HG03460 (cell line): Measurements from ENCODE around the gene PSMB1.
"Not testable (repeated sequence)": the region's sequence is repeated elsewhere in the genome, so short reads cannot be mapped to it uniquely, and the experiment has no call there.

ENCODE experiments used
- ATAC-seq: cut with Tn5 transposase; IDR thresholded peaks from one replicate; pipeline ENCODE4 v1.9.1; 2021; ENCODE audit not compliant: unreplicated experiment

The PSMB1 gene

DNA sequence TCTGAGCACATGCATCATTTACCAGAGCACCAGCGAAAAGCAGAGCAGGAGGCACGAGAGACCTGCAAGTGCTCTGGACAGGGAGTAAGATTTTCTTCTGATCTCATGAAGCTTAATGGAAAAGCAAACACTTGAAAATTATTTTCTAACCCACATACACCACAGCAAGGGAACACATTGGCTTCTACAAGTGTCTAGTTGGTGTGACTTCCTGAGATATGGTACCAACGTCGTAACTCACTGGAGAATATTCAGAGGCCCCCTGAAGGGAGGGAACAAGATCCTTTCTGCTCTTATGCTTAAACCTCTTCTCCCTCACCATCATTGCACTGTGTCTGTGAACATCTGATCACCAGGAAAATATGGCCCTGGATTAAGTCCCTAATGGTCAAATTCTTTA, 48.6 kb downstream of the PSMB1 start:
- ATAC-seq = no peak

GRCh38 chr6:170503414-170503761, 49.7 kb downstream of the PSMB1 start:
- ATAC-seq = no peak

DNA sequence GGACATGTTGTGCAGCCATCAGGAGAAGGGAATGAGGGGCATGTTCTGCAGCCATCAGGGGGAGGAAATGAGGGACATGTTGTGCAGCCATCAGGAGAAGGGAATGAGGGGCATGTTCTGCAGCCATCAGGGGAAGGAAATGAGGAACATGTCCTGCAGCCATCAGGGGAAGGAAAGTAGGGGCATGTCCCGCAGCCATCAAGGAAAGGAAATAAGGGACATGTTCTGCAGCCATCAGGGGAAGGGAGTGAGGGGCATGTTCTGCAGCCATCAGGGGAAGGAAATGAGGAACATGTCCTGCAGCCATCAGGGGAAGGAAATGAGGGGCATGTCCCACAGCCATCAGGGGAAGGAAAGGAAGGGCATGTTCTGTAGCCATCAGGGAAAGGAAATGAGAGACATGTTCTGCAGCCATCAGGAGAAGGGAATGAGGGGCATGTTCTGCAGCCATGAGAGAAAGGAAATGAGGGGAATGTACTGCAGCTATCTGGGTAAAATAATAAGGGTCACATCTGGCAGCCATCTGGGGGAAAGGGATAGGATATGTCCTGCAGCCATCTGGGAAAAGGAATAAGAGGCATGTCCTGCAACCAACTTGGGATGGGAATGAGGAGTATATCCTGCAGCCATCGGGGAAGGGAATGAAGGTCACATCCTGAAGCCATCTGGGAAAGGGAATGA, 50.2 kb downstream of the PSMB1 start:
- ATAC-seq = not testable (repeated sequence)

- ATAC-seq = not testable (repeated sequence)
Observed at GRCh38 chr6:170502268-170502667, 50.8 kb downstream of the PSMB1 start.

GRCh38 chr6:170500955-170501590, 52.0 kb downstream of the PSMB1 start:
- no peak for ATAC-seq

DNA sequence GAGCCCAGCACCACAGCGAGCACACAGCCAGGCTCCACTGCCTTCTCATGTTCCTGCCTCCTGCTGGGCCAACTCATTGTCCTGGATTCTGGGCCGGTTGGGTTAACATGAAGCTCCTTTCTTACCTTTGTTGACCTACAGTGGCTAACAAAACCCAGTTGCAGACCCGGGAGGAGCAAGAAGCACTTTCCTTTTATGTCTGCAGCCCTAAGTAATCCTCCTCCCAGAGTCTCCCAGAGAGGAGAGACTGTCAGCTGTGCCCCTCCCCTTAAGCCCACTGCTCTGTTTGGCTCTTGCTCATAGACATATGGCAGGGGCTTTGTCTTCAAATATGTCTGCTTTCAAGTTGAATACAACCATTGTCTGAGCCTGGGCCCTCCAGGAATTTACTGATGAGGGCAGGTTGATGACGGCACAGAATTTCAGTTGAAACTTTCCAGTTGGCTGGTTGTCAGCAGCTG, 55.2 kb downstream of the PSMB1 start:
- no peak for ATAC-seq

GRCh38 chr6:170493354-170493753, 59.8 kb downstream of the PSMB1 start:
- no peak for ATAC-seq

DNA sequence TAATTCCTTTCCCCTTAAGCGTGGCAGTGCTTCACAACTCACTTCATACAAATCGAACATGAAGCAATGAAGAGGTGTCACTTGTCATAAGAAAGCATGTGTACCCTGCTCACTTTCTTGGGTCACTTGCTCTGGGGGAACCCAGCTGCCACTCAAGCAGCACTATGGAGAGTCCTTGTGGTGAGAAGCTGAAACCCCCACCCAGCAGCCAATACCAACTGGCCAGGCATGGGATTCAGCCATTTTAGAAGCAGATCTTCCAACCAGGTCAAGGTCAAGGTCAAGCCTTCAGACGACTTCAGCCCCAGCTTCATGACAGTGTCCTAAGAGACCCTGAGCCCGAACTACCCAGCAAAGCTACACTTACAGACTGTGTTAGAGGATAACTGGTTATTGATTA, 62.8 kb downstream of the PSMB1 start:
- ATAC-seq = no peak

DNA sequence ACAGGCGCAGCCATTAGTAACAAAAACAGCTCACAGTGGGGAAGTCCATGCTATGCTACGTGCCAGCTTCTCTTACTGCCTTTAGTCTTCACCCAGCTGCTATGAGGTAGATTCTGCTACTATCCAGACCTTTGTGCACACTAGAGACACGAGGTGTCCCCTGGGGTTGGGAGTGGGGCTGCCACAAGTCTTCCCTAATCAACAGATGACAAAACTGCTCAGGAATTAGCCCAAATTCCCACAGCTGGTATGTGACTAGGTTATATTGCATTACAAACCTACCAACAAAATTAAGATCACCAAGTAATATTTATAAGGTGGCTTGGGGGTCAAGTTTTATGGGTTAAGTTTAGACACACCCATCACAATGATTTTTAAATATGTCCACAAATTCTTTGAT, 63.3 kb downstream of the PSMB1 start:
- no peak for ATAC-seq

GRCh38 chr6:170487707-170488329, 65.3 kb downstream of the PSMB1 start:
- ATAC-seq = no peak

DNA sequence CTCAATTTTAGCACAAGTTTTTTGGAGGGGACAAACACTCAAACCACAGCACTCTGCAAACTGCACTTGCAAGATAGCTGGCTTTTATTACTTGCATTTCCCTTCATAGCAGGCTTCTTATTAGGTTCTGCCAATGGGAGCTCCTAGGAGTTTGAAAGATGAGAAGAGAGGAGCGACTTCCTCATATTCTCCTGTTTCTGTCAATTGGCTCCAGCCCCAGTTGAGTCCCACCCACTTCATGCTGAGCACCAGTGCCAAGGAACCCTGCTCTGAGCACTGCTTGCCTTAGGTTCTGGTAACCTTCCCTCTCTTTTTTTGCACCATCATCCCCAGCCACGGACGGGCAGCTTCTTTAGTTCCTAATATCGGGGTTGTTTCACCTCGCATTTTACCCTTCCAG, 67.9 kb downstream of the PSMB1 start:
- ATAC-seq = no peak
